Liver (tissue), 9 donors: ENCODE measurements around the gene SYT13. TPM values are rescaled to one million over a fixed set of nuclear protein-coding genes. Genes with fewer than 3 reads are reported as not detected.

ENCODE experiments used
- DNase-seq: peaks from one replicate; pipeline ENCODE4 v3.0.0-alpha.2; 2017; ENCODE audit warnings: low spot score
- H3K27ac ChIP-seq, 2 donors: one replicate each; pipeline ENCODE4 v1.7.0; 2013; ENCODE audit warnings: inconsistent platforms in 2 of 2, low read length in 2 of 2, control low read depth in 1 of 2, low read depth in 1 of 2, mild to moderate bottlenecking in 1 of 2
- H3K27me3 ChIP-seq, 4 donors: one replicate each; pipeline versions ENCODE4 v1.6.1 to v1.7.0; 2013; ENCODE audit warnings: low read length in 3 of 4, inconsistent platforms in 1 of 4, mild to moderate bottlenecking in 1 of 4, moderate library complexity in 1 of 4; ENCODE audit not compliant: control insufficient read depth in 4 of 4, insufficient read depth in 4 of 4
- H3K36me3 ChIP-seq, 4 donors: one replicate each; pipeline versions ENCODE4 v1.6.1 to v1.7.0; 2013; ENCODE audit warnings: low read length in 3 of 4, mild to moderate bottlenecking in 3 of 4, low read depth in 1 of 4, moderate library complexity in 1 of 4; ENCODE audit not compliant: control insufficient read depth in 4 of 4, insufficient read depth in 3 of 4
- H3K4me1 ChIP-seq, 4 donors: one replicate each; pipeline versions ENCODE4 v1.6.1 to v1.7.0; 2013; ENCODE audit warnings: low read length in 3 of 4, mild to moderate bottlenecking in 3 of 4, moderate library complexity in 1 of 4; ENCODE audit not compliant: control insufficient read depth in 4 of 4, insufficient read depth in 4 of 4
- H3K4me3 ChIP-seq, 3 donors: one replicate each; pipeline versions ENCODE4 v1.6.1 to v1.7.0; 2013; ENCODE audit warnings: low read length in 3 of 3, control low read depth in 1 of 3, low read depth in 1 of 3, mild to moderate bottlenecking in 1 of 3
- H3K9ac ChIP-seq, 2 donors: one replicate each; pipeline ENCODE4 v1.7.0; 2013; ENCODE audit warnings: low read length in 2 of 2, mild to moderate bottlenecking in 2 of 2, moderate library complexity in 2 of 2, control low read depth in 1 of 2, low read depth in 1 of 2
- H3K9me3 ChIP-seq, 4 donors: one replicate each; pipeline versions ENCODE4 v1.6.1 to v1.7.0; 2013; ENCODE audit warnings: low read length in 3 of 4; ENCODE audit not compliant: control insufficient read depth in 4 of 4
- ATF3 ChIP-seq: IDR thresholded peaks from 2 replicates; pipeline ENCODE4 v1.6.1; 2016; ENCODE audit warnings: antibody characterized with exemption
- CTCF ChIP-seq: fragments of 150-350 bp; IDR thresholded peaks from 2 replicates; pipeline ENCODE4 v1.5.1; 2017; ENCODE audit warnings: improper control_type of control experiment, low read depth, low read length; ENCODE audit not compliant: missing input control
- FOXA1 ChIP-seq: IDR thresholded peaks from 2 replicates; pipeline ENCODE4 v1.6.1; 2016; ENCODE audit warnings: antibody characterized with exemption
- FOXA2 ChIP-seq: IDR thresholded peaks from 2 replicates; pipeline ENCODE4 v1.6.1; 2016; ENCODE audit warnings: antibody characterized with exemption
- GABPA ChIP-seq, 2 donors: IDR thresholded peaks in 1 of 2; conservative IDR thresholded peaks in 1 of 2; 2 replicates each; pipeline ENCODE4 v1.6.1; 2016; ENCODE audit warnings: antibody characterized with exemption in 2 of 2, mild to moderate bottlenecking in 1 of 2, moderate library complexity in 1 of 2
- HNF4A ChIP-seq, 2 donors: conservative IDR thresholded peaks; 2 replicates each; pipeline ENCODE4 v1.6.1; 2016; ENCODE audit warnings: antibody characterized with exemption in 2 of 2, mild to moderate bottlenecking in 2 of 2
- HNF4G ChIP-seq: IDR thresholded peaks from 2 replicates; pipeline ENCODE4 v1.6.1; 2016; ENCODE audit warnings: antibody characterized with exemption
- JUND ChIP-seq, 2 donors: IDR thresholded peaks; 2 replicates each; pipeline ENCODE4 v1.6.1; 2016; ENCODE audit warnings: antibody characterized with exemption in 2 of 2
- MAX ChIP-seq: IDR thresholded peaks from 2 replicates; pipeline ENCODE4 v1.6.1; 2016; ENCODE audit warnings: antibody characterized with exemption
- NR2F2 ChIP-seq: IDR thresholded peaks from 2 replicates; pipeline ENCODE4 v1.6.1; 2016; ENCODE audit warnings: antibody characterized with exemption
- RAD21 ChIP-seq, 2 donors: IDR thresholded peaks; 2 replicates each; pipeline ENCODE4 v1.6.1; 2016; ENCODE audit warnings: antibody characterized with exemption in 2 of 2, mild to moderate bottlenecking in 2 of 2
- REST ChIP-seq: IDR thresholded peaks from 2 replicates; pipeline ENCODE4 v1.6.1; 2016; ENCODE audit warnings: antibody characterized with exemption, mild to moderate bottlenecking
- RXRA ChIP-seq, 2 donors: IDR thresholded peaks; 2 replicates each; pipeline ENCODE4 v1.6.1; 2017 to 2018; ENCODE audit warnings: antibody characterized with exemption in 2 of 2, mild to moderate bottlenecking in 1 of 2
- TAF1 ChIP-seq: conservative IDR thresholded peaks from 2 replicates; pipeline ENCODE4 v1.6.1; 2016; ENCODE audit warnings: antibody characterized with exemption, mild to moderate bottlenecking
- YY1 ChIP-seq: IDR thresholded peaks from 2 replicates; pipeline ENCODE4 v1.6.1; 2016; ENCODE audit warnings: antibody characterized with exemption, mild to moderate bottlenecking
- ZBTB33 ChIP-seq: IDR thresholded peaks from 2 replicates; pipeline ENCODE4 v1.6.1; 2016; ENCODE audit warnings: antibody characterized with exemption
- WGBS: extraction: QIAGEN DNeasy Blood & Tissue Kit; methylation state at CpG from one replicate; pipeline ENCODE4 v1.1.7; 2013; 5-methylcytosine and 5-hydroxymethylcytosine counted together
- polyA plus RNA-seq, 2 donors: library from polyadenylated mRNA; stranded (reverse) in 1 of 2; unstranded in 1 of 2; fragments of 200-250 nt in 1 of 2; fragments of >200 nt in 1 of 2; fragmentation: Nextera tagmentation in 1 of 2; extraction: Ambion mirVana in 1 of 2; gene quantifications; one replicate each; pipeline versions ENCODE4 v1.2.1 to v1.2.3, GENCODE V29; 2013 to 2015
- total RNA-seq, 2 donors: library from RNA; depleted of rRNA; stranded (reverse); fragments of >200 nt; gene quantifications; one replicate each; pipeline ENCODE4 v1.2.3, GENCODE V29; 2014
- donor health status: healthy.
- donor health status: healthy.
- donor health status: healthy.
- donor health status: healthy.
- donor health status: healthy.

The SYT13 gene
- total and polyA plus RNA-seq, 4 donors = 0.05 to 0.33 (median 0.14) TPM

GRCh38 chr11:45254070-45254469 lies 32.1 kb downstream of the SYT13 start:
- H3K4me1 ChIP-seq = no peaks in the 10 kb centered on the region
- no peaks in the 10 kb centered on the region for H3K9me3 ChIP-seq
- TF ChIP-seq HNF4G (no peak), REST (no peak), RXRA (IDR thresholded peaks at IDR 0.05) (no peak), JUND (IDR thresholded peaks at IDR 0.05) (no peak)
- no peak for DNase-seq
- no peak overlapping the region for H3K4me3 ChIP-seq
- 85% methylated on average over 4 of the region's 4 CpGs for WGBS
- no peak overlapping the region for H3K27ac ChIP-seq
- H3K9ac ChIP-seq = no peak overlapping the region
- peaks cover 0 to 3% (median 0%) of the 10 kb centered on the region in 4 donors for H3K27me3 ChIP-seq
- no peaks in the 10 kb centered on the region for H3K36me3 ChIP-seq

GRCh38 chr11:45253640-45254039 lies 32.5 kb downstream of the SYT13 start:
- TF ChIP-seq ATF3 = no peak
- TF ChIP-seq CTCF = no peak
- TF ChIP-seq YY1 = no peak
- no peak for TF ChIP-seq NR2F2
- TF ChIP-seq ZBTB33 = no peak
- TF ChIP-seq FOXA1 = no peak
- no peak for TF ChIP-seq JUND (IDR thresholded peaks at IDR 0.05)
- no peak for TF ChIP-seq RAD21 (IDR thresholded peaks at IDR 0.05)
- no peak for TF ChIP-seq GABPA (IDR thresholded peaks at IDR 0.05 in 1 of 2, conservative IDR thresholded peaks at IDR 0.05 in 1 of 2)
- TF ChIP-seq RXRA (IDR thresholded peaks at IDR 0.05) = no peak
- TF ChIP-seq REST = no peak
- TF ChIP-seq MAX = no peak
- no peak for TF ChIP-seq TAF1
- no peak for TF ChIP-seq FOXA2
- TF ChIP-seq HNF4G = no peak
- no peak for TF ChIP-seq HNF4A (conservative IDR thresholded peaks at IDR 0.05)
- Histone ChIP-seq H3K27ac (no peak overlapping the region), H3K9me3 (no peaks in the 10 kb centered on the region), H3K27me3 (peaks cover 0 to 3% (median 0%) of the 10 kb centered on the region in 4 donors), H3K4me3 (no peak overlapping the region), H3K4me1 (no peaks in the 10 kb centered on the region), H3K36me3 (no peaks in the 10 kb centered on the region), H3K9ac (no peak overlapping the region)
- no peak for DNase-seq
- whole genome bisulfite sequencing = 82% methylated on average over 9 of the region's 9 CpGs
